ENCODE results near the gene NAA38. TPM values are rescaled to one million over a fixed set of nuclear protein-coding genes. Genes with fewer than 3 reads are reported as not detected.

NAA38 gene
- total RNA-seq, 1 donor from 2014 or later = 58.7 TPM

DNA sequence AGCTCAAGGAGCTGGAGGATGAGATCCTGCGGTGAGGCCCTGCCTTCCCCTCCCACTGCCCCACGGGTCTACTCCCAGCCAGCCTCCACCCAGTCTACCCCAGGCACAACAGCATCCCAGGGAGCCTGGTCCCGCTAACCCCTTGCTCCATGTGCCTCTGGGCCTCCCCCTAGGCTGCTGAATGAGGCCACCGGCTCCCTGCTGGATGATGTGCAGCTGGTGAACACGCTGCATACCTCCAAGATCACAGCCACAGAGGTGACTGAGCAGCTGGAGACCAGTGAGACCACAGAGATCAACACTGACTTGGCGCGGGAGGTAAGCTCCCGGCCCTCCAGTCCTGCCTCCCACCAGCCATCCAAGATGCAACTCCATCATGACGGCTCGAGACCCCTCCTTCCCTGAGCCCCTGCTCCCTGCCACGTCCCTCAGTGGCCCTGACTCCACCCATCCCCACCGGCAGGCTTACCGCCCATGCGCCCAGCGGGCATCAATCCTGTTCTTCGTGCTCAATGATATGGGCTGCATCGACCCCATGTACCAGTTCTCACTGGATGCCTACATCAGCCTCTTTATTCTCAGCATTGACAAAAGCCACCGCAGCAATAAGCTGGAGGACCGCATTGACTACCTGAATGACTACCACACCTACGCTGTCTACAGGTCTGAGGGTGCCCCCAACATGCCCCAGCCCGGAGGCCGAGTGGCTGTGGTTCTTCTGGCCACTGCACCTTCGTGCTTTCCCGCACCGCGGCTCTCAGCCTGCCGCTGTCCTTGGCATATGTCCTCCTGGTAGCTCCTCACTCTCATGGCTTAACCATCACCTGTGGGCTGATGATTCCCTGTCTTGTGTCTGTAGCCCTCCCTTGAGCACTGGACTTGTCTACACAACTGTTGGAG, 38.4 kb downstream of the NAA38 start:
- Histone ChIP-seq H3K9me3 (no peaks in the 10 kb centered on the region), H3K27me3 (no peaks in the 10 kb centered on the region), H3K27ac (no peak overlapping the region), H3K4me1 (no peaks in the 10 kb centered on the region), H3K36me3 (no peaks in the 10 kb centered on the region), H3K4me3 (no peak overlapping the region)
- DNase-seq = no peak
- no peak for TF ChIP-seq CTCF (IDR thresholded peaks at IDR 0.05)
- ATAC-seq = no peak
- intact Hi-C loops (cut with DNase I) = no loop called here

GRCh38 chr17:7818026-7818425, 39.3 kb downstream of the NAA38 start:
- H3K27me3 ChIP-seq = no peaks in the 10 kb centered on the region
- H3K4me1 ChIP-seq = no peaks in the 10 kb centered on the region
- no peak overlapping the region for H3K4me3 ChIP-seq
- H3K9me3 ChIP-seq = no peaks in the 10 kb centered on the region
- intact Hi-C loops (cut with DNase I) = no loop called here
- no peak for TF ChIP-seq CTCF (IDR thresholded peaks at IDR 0.05)
- no peaks in the 10 kb centered on the region for H3K36me3 ChIP-seq
- DNase-seq = no peak
- H3K27ac ChIP-seq = no peak overlapping the region
- ATAC-seq = no peak

- H3K9me3 ChIP-seq = no peaks in the 10 kb centered on the region
- H3K4me3 ChIP-seq = no peak overlapping the region
- DNase-seq (no peak), ATAC-seq (no peak)
- no peak for TF ChIP-seq CTCF (IDR thresholded peaks at IDR 0.05)
- intact Hi-C loops (cut with DNase I) = no loop called here
- H3K27me3 ChIP-seq = no peaks in the 10 kb centered on the region
- no peaks in the 10 kb centered on the region for H3K4me1 ChIP-seq
- no peaks in the 10 kb centered on the region for H3K36me3 ChIP-seq
- no peak overlapping the region for H3K27ac ChIP-seq
Measured at GRCh38 chr17:7817643-7817964, 39.8 kb downstream of the NAA38 start.

DNA sequence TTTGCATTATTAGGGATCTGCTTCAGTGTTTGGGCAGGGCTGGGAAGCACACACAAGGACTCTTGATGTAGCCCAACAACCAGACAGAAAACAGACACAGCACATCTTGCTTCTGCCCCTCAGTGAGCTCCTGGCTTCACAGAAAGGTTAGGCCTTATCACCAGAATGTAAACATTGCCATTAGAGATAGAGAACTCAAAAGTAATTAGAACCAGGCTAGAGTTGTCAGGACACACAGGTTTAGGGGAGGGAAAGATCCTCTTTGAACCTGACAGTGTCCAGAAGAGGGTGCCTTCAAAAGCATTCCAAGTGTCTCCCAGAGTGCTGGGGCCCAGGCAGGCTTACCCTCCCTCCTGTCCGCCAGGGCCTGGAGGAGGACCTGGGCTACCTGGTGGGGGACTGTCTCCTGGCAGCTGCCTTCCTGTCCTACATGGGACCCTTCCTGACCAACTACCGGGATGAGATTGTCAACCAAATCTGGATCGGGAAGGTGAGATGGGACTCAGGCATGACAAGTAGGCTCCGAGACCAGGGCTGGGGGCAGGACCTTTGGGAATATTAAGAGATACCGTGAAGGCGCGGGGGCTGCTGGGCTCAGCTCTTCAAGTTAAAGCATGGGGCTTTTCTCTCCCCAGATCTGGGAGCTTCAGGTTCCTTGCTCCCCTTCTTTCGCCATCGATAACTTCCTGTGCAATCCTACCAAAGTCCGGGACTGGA, 40.3 kb downstream of the NAA38 start:
- DNase-seq = no peak
- ATAC-seq = no peak
- no peaks in the 10 kb centered on the region for H3K4me1 ChIP-seq
- no peaks in the 10 kb centered on the region for H3K27me3 ChIP-seq
- no peaks in the 10 kb centered on the region for H3K9me3 ChIP-seq
- H3K27ac ChIP-seq = no peak overlapping the region
- intact Hi-C loops (cut with DNase I) = no loop called here
- no peak overlapping the region for H3K4me3 ChIP-seq
- no peaks in the 10 kb centered on the region for H3K36me3 ChIP-seq
- TF ChIP-seq CTCF (IDR thresholded peaks at IDR 0.05) = no peak

- Histone ChIP-seq H3K4me1 (no peaks in the 10 kb centered on the region), H3K9me3 (no peaks in the 10 kb centered on the region), H3K4me3 (no peak overlapping the region), H3K27ac (no peak overlapping the region), H3K27me3 (no peaks in the 10 kb centered on the region), H3K36me3 (no peaks in the 10 kb centered on the region)
- DNase-seq (no peak), ATAC-seq (no peak)
- no peak for TF ChIP-seq CTCF (IDR thresholded peaks at IDR 0.05)
- intact Hi-C loops (cut with DNase I) = no loop called here
Measured at GRCh38 chr17:7814969-7815368, 42.4 kb downstream of the NAA38 start.

Measured in upper lobe of right lung (tissue), 1 donor.